Uterus (tissue), 4 donors: ENCODE measurements around the gene MAPK9. TPM values are rescaled to one million over a fixed set of nuclear protein-coding genes. Genes with fewer than 3 reads are reported as not detected.

Experiments used
- DNase-seq, 2 donors: peaks; one replicate each; pipeline ENCODE4 v3.0.0-alpha.2; 2019 to 2020
- H3K27ac ChIP-seq, 2 donors: fragments of 200-600 bp; sonication (generic); 1 replicate in 1 of 2; 2 replicates in 1 of 2; pipeline ENCODE4 v1.5.1; 2016 to 2018
- H3K27me3 ChIP-seq, 2 donors: fragments of 200-600 bp; sonication (generic); one replicate each; pipeline ENCODE4 v1.5.1; 2018 to 2019; ENCODE audit warnings: control low read depth in 1 of 2
- H3K36me3 ChIP-seq, 2 donors: fragments of 200-600 bp; sonication (generic); one replicate each; pipeline ENCODE4 v1.5.1; 2019; ENCODE audit warnings: control low read depth in 1 of 2
- H3K4me1 ChIP-seq, 2 donors: fragments of 200-600 bp; sonication (generic); one replicate each; pipeline ENCODE4 v1.5.1; 2018 to 2019; ENCODE audit warnings: control low read depth in 1 of 2
- H3K4me3 ChIP-seq, 2 donors: fragments of 200-600 bp; sonication (generic); 1 replicate in 1 of 2; 2 replicates in 1 of 2; pipeline ENCODE4 v1.5.1; 2018 to 2019; ENCODE audit warnings: mild to moderate bottlenecking in 1 of 2
- H3K9me3 ChIP-seq, 2 donors: fragments of 200-600 bp; sonication (generic); one replicate each; pipeline ENCODE4 v1.5.1; 2019; ENCODE audit warnings: control low read depth in 1 of 2
- POLR2A ChIP-seq, 2 donors: fragments of 450-650 bp; IDR thresholded peaks; one replicate each; pipeline ENCODE4 v1.6.1; 2016; ENCODE audit warnings: antibody characterized with exemption in 2 of 2, mild to moderate bottlenecking in 1 of 2, moderate library complexity in 1 of 2
- intact Hi-C: fragments of 100-400 bp; cut with DNase I; formaldehyde crosslinking; loops from one replicate; pipeline ENCODE4 v1.15.1; 2023; ENCODE audit warnings: low total_unique reads
- total RNA-seq, 4 donors: library from RNA; depleted of rRNA in 3 of 4; stranded (reverse); fragments of >200 nt in 3 of 4; gene quantifications; one replicate each; pipeline versions ENCODE4 v1.1.0 to v1.2.4, GENCODE V29; 2014 to 2023
- TF ChIP-seq, protein P1 (sequence below), 4 experiments: fragments of 200-600 bp in 2 of 4; fragments of 450-650 bp in 2 of 4; sonication (generic) in 2 of 4; IDR thresholded peaks; one replicate each; pipeline ENCODE4 v1.5.1; 2016 to 2019; ENCODE audit warnings: antibody characterized with exemption in 4 of 4, mild to moderate bottlenecking in 2 of 4, moderate library complexity in 1 of 4
- donor health status: DM: yes; HTN: yes; CAD: no.

MAPK9 gene
- total RNA-seq, 4 donors from 2014 or later = 9.2 to 45.1 (median 33.3) TPM

DNA sequence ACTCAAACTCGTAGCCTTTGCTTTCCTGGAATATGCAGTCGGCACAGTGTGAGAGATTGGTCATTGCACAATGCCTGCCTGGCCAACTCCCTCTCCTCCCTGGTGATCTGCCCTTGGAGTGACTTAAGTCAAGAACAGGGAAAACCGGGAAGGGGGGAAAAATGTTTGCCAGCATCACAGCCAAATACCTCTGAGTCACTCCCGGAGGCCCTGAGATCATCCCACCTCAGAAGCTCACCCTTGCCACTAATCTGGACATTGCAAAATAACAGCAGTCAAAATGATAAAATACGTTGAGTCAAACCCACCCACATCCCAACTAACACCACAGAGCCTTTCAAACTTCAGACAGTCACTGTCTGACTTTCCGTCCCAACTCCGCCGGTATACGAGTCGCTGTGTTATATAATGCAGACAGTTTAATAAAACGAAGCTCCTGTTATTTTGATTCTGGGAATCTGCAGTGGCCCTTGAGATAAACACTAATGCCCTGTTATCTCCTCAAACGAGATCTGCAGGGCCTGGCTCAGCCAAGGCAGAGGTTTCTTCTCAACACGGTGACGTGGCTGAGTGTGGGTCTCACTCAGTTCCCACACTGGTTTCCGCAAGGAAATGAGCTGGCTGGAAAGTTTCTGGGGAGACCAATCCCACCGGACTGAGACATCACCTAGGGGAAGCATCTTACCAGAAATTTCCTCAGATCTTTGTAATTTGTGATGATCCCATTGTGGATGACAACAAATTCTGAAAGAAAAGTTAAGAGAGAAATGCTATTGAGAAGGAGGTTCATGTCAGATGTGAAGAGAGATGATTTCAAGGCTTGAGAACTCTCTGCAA is 39.1 kb upstream of the MAPK9 start:
- H3K27ac ChIP-seq = peak overlapping the region; percentile 62 to 82
- no peaks in the 10 kb centered on the region for H3K36me3 ChIP-seq
- H3K9me3 ChIP-seq = no peaks in the 10 kb centered on the region
- no peak for TF ChIP-seq POLR2A (IDR thresholded peaks at IDR 0.05)
- TF ChIP-seq, protein P1, sequence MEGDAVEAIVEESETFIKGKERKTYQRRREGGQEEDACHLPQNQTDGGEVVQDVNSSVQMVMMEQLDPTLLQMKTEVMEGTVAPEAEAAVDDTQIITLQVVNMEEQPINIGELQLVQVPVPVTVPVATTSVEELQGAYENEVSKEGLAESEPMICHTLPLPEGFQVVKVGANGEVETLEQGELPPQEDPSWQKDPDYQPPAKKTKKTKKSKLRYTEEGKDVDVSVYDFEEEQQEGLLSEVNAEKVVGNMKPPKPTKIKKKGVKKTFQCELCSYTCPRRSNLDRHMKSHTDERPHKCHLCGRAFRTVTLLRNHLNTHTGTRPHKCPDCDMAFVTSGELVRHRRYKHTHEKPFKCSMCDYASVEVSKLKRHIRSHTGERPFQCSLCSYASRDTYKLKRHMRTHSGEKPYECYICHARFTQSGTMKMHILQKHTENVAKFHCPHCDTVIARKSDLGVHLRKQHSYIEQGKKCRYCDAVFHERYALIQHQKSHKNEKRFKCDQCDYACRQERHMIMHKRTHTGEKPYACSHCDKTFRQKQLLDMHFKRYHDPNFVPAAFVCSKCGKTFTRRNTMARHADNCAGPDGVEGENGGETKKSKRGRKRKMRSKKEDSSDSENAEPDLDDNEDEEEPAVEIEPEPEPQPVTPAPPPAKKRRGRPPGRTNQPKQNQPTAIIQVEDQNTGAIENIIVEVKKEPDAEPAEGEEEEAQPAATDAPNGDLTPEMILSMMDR (IDR thresholded peaks at IDR 0.05) = no peak
- DNase-seq = peak; percentile 87 to 94
- H3K4me1 ChIP-seq = peaks cover 0 to 10% of the 10 kb centered on the region in 2 donors
- H3K4me3 ChIP-seq = no peak overlapping the region
- H3K27me3 ChIP-seq = no peaks in the 10 kb centered on the region
- intact Hi-C loops = no loop called here

DNA sequence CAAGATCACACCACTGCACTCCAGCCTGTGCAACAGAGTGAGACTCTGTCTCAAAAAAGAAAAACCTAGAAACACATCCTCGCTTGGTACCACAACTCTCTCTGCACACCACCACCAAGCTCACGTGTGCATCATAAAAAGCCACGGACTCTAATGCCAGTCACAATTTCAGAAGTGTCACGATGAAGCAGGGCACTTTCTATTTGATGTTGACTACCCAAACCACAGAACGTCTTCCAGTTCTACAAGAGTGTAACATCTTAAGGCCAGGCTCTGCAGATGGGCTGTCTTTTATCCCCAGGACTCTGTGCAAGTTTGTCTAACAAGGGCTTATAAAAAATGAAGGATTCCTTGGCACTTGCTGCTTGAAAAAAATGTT is 38.4 kb upstream of the MAPK9 start:
- DNase-seq = no peak
- Histone ChIP-seq H3K27me3 (no peaks in the 10 kb centered on the region), H3K36me3 (no peaks in the 10 kb centered on the region), H3K27ac (peak overlapping the region; percentile 62 to 82), H3K9me3 (no peaks in the 10 kb centered on the region), H3K4me3 (no peak overlapping the region), H3K4me1 (peaks cover 0 to 10% of the 10 kb centered on the region in 2 donors)
- TF ChIP-seq, protein P1 (IDR thresholded peaks at IDR 0.05) = no peak
- no peak for TF ChIP-seq POLR2A (IDR thresholded peaks at IDR 0.05)
- intact Hi-C loops = no loop called here

GRCh38 chr5:180329606-180330269 is 37.9 kb upstream of the MAPK9 start:
- H3K4me1 ChIP-seq = peaks cover 0 to 10% of the 10 kb centered on the region in 2 donors
- no peaks in the 10 kb centered on the region for H3K27me3 ChIP-seq
- no peaks in the 10 kb centered on the region for H3K9me3 ChIP-seq
- H3K36me3 ChIP-seq = no peaks in the 10 kb centered on the region
- intact Hi-C loops = no loop called here
- H3K27ac ChIP-seq = peak overlapping the region; percentile 62 to 82
- no peak overlapping the region for H3K4me3 ChIP-seq
- DNase-seq = no peak
- TF ChIP-seq, protein P1 (IDR thresholded peaks at IDR 0.05) = no peak
- no peak for TF ChIP-seq POLR2A (IDR thresholded peaks at IDR 0.05)

- H3K27ac ChIP-seq = peak overlapping the region in 1 of 2 donors; percentile 82
- intact Hi-C loops = no loop called here
- peaks cover 0 to 10% of the 10 kb centered on the region in 2 donors for H3K4me1 ChIP-seq
- no peaks in the 10 kb centered on the region for H3K27me3 ChIP-seq
- no peaks in the 10 kb centered on the region for H3K36me3 ChIP-seq
- H3K9me3 ChIP-seq = no peaks in the 10 kb centered on the region
- DNase-seq = no peak
- TF ChIP-seq, protein P1 (IDR thresholded peaks at IDR 0.05) = no peak
- no peak for TF ChIP-seq POLR2A (IDR thresholded peaks at IDR 0.05)
- no peak overlapping the region for H3K4me3 ChIP-seq
Observed at GRCh38 chr5:180329138-180329435, 37.2 kb upstream of the MAPK9 start.
